Measurements from ENCODE around the gene TPRN. TPM values are rescaled to one million over a fixed set of nuclear protein-coding genes. Genes with fewer than 3 reads are reported as not detected.

Gene TPRN
- total and polyA plus RNA-seq, 2 experiments from 2014 or later, result 6.4 to 29.2 TPM

DNA sequence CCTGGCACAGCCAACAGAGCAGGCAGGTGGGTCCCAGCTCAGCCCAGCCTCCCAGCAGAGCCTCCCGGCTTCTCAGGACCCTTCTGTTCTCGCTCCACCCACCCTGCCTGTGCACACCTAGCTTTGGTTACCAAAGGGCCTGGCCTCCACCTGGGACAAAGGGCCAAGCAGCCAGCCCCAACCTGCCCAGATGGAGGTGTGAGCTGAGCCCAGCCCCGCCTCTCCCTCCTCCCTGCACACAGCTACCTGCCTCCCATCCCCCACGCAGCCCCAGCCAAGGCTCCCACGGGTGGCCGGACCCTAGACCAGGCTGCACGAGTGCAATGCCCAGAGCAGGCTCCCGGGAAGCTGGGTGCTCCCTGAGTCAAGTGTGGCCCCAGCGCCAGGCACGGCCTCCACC, 5.6 kb downstream of the TPRN start:
- no peak overlapping the region for H2AFZ ChIP-seq
- TF ChIP-seq JUNB (IDR thresholded peaks at IDR 0.05; ENCODE audit: unreplicated experiment) (no peak), ZNF114 (CRISPR knock-in tag; IDR thresholded peaks at IDR 0.05) (no peak), STAT1 (IDR thresholded peaks at IDR 0.05; ENCODE audit: unreplicated experiment) (no peak), ZNF331 (CRISPR knock-in tag; IDR thresholded peaks at IDR 0.05; ENCODE audit: low read depth) (no peak), POLR2AphosphoS5 (IDR thresholded peaks at IDR 0.05; ENCODE audit: low read depth) (no peak)
- TF ChIP-seq, protein P1, sequence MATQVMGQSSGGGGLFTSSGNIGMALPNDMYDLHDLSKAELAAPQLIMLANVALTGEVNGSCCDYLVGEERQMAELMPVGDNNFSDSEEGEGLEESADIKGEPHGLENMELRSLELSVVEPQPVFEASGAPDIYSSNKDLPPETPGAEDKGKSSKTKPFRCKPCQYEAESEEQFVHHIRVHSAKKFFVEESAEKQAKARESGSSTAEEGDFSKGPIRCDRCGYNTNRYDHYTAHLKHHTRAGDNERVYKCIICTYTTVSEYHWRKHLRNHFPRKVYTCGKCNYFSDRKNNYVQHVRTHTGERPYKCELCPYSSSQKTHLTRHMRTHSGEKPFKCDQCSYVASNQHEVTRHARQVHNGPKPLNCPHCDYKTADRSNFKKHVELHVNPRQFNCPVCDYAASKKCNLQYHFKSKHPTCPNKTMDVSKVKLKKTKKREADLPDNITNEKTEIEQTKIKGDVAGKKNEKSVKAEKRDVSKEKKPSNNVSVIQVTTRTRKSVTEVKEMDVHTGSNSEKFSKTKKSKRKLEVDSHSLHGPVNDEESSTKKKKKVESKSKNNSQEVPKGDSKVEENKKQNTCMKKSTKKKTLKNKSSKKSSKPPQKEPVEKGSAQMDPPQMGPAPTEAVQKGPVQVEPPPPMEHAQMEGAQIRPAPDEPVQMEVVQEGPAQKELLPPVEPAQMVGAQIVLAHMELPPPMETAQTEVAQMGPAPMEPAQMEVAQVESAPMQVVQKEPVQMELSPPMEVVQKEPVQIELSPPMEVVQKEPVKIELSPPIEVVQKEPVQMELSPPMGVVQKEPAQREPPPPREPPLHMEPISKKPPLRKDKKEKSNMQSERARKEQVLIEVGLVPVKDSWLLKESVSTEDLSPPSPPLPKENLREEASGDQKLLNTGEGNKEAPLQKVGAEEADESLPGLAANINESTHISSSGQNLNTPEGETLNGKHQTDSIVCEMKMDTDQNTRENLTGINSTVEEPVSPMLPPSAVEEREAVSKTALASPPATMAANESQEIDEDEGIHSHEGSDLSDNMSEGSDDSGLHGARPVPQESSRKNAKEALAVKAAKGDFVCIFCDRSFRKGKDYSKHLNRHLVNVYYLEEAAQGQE (IDR thresholded peaks at IDR 0.05; ENCODE audit: unreplicated experiment), result no peak
- TF ChIP-seq, protein P2, sequence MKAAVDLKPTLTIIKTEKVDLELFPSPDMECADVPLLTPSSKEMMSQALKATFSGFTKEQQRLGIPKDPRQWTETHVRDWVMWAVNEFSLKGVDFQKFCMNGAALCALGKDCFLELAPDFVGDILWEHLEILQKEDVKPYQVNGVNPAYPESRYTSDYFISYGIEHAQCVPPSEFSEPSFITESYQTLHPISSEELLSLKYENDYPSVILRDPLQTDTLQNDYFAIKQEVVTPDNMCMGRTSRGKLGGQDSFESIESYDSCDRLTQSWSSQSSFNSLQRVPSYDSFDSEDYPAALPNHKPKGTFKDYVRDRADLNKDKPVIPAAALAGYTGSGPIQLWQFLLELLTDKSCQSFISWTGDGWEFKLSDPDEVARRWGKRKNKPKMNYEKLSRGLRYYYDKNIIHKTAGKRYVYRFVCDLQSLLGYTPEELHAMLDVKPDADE (IDR thresholded peaks at IDR 0.05), result no peak
- TF ChIP-seq, protein P3, sequence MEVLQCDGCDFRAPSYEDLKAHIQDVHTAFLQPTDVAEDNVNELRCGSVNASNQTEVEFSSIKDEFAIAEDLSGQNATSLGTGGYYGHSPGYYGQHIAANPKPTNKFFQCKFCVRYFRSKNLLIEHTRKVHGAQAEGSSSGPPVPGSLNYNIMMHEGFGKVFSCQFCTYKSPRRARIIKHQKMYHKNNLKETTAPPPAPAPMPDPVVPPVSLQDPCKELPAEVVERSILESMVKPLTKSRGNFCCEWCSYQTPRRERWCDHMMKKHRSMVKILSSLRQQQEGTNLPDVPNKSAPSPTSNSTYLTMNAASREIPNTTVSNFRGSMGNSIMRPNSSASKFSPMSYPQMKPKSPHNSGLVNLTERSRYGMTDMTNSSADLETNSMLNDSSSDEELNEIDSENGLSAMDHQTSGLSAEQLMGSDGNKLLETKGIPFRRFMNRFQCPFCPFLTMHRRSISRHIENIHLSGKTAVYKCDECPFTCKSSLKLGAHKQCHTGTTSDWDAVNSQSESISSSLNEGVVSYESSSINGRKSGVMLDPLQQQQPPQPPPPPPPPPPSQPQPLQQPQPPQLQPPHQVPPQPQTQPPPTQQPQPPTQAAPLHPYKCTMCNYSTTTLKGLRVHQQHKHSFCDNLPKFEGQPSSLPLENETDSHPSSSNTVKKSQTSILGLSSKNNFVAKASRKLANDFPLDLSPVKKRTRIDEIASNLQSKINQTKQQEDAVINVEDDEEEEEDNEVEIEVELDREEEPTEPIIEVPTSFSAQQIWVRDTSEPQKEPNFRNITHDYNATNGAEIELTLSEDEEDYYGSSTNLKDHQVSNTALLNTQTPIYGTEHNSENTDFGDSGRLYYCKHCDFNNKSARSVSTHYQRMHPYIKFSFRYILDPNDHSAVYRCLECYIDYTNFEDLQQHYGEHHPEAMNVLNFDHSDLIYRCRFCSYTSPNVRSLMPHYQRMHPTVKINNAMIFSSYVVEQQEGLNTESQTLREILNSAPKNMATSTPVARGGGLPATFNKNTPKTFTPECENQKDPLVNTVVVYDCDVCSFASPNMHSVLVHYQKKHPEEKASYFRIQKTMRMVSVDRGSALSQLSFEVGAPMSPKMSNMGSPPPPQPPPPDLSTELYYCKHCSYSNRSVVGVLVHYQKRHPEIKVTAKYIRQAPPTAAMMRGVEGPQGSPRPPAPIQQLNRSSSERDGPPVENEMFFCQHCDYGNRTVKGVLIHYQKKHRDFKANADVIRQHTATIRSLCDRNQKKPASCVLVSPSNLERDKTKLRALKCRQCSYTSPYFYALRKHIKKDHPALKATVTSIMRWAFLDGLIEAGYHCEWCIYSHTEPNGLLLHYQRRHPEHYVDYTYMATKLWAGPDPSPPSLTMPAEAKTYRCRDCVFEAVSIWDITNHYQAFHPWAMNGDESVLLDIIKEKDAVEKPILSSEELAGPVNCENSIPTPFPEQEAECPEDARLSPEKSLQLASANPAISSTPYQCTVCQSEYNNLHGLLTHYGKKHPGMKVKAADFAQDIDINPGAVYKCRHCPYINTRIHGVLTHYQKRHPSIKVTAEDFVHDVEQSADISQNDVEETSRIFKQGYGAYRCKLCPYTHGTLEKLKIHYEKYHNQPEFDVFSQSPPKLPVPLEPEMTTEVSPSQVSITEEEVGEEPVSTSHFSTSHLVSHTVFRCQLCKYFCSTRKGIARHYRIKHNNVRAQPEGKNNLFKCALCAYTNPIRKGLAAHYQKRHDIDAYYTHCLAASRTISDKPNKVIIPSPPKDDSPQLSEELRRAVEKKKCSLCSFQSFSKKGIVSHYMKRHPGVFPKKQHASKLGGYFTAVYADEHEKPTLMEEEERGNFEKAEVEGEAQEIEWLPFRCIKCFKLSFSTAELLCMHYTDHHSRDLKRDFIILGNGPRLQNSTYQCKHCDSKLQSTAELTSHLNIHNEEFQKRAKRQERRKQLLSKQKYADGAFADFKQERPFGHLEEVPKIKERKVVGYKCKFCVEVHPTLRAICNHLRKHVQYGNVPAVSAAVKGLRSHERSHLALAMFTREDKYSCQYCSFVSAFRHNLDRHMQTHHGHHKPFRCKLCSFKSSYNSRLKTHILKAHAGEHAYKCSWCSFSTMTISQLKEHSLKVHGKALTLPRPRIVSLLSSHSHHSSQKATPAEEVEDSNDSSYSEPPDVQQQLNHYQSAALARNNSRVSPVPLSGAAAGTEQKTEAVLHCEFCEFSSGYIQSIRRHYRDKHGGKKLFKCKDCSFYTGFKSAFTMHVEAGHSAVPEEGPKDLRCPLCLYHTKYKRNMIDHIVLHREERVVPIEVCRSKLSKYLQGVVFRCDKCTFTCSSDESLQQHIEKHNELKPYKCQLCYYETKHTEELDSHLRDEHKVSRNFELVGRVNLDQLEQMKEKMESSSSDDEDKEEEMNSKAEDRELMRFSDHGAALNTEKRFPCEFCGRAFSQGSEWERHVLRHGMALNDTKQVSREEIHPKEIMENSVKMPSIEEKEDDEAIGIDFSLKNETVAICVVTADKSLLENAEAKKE (CRISPR knock-in tag; IDR thresholded peaks at IDR 0.05), result no peak
- Mint-ChIP-seq H3K4me3 (no peak overlapping the region), H3K27ac (no peak overlapping the region), H3K27me3 (ENCODE audit: insufficient read depth, low read depth, poor library complexity) (peaks cover 6% of the 10 kb centered on the region), H3K9me3 (no peaks in the 10 kb centered on the region; the same call in 2 of the 3 replicates), H3K4me1 (peaks cover 16% of the 10 kb centered on the region), H3K36me3 (ENCODE audit: low read depth) (peaks cover 5% of the 10 kb centered on the region; the same call in 2 of the 3 replicates)
- no peaks in the 10 kb centered on the region for H3K36me3 ChIP-seq (ENCODE audit: insufficient read depth)
- H3K27ac ChIP-seq (ENCODE audit: low read depth), result no peak overlapping the region
- DNase-seq (ENCODE audit: low spot score), result no peak
- H3F3A ChIP-seq (replicated peaks; ENCODE audit: low read depth), result no peaks in the 10 kb centered on the region
- no peaks in the 10 kb centered on the region for H3K27me3 ChIP-seq (ENCODE audit: insufficient read depth)
- peaks cover 45% of the 10 kb centered on the region for H3K79me2 ChIP-seq (replicated peaks; ENCODE audit: insufficient read depth)
- ATAC-seq, result peak; percentile 35
- peaks cover 6% of the 10 kb centered on the region; the same call in 1 of the 2 replicates for H3K4me1 ChIP-seq (ENCODE audit: insufficient read depth)
- no peak overlapping the region for H3K4me2 ChIP-seq
- H3K9me2 ChIP-seq (ENCODE audit: insufficient read depth), result no peaks in the 10 kb centered on the region
- no peak overlapping the region for H3K4me3 ChIP-seq
- no peaks in the 10 kb centered on the region; the same call in 1 of the 2 replicates for H4K20me1 ChIP-seq (replicated peaks; ENCODE audit: insufficient read depth)

All from GM23338 (cell line).